GM12878 (cell line): Measurements from ENCODE around the gene RXRG. TPM values are rescaled to one million over a fixed set of nuclear protein-coding genes. Genes with fewer than 3 reads are reported as not detected.

Experiments
- ATAC-seq: fragments of 200-7000 bp; cut with Tn5 transposase; 3 replicates; pipeline ENCODE4 v1.9.1; 2020; ENCODE audit warnings: mild to moderate bottlenecking, moderate library complexity
- BruUV-seq: library from RNA; stranded (reverse); fragments of 400-500 nt; replicated peaks from 2 replicates; lab custom pipeline; 2021; lab: Mats Ljungman, UMichigan
- CTCF ChIA-PET: fragments of 300-600 bp; sonication (Branson Sonifier 250); formaldehyde crosslinking; extraction: SDS; loops from one replicate; lab custom pipeline; 2021; ENCODE audit warnings: inconsistent platforms; lab: Yijun Ruan, JAX
- POLR2A ChIA-PET: fragments of 350-600 bp; formaldehyde crosslinking; extraction: SDS; loops from one replicate; lab custom pipeline; 2021; ENCODE audit warnings: inconsistent platforms; lab: Charles Lee
- RAD21 ChIA-PET: fragments of 300-600 bp; sonication (Branson Sonifier 250); formaldehyde crosslinking; loops from one replicate; lab custom pipeline; 2023; ENCODE audit warnings: antibody characterized with exemption; ENCODE audit not compliant: unreplicated experiment; lab: Charles Lee
- SMC1A ChIA-PET: fragments of 300-600 bp; sonication (Branson Sonifier 250); formaldehyde crosslinking; loops from one replicate; lab custom pipeline; 2023; ENCODE audit not compliant: unreplicated experiment, uncharacterized antibody; lab: Charles Lee
- DNase-seq: peaks from one replicate; pipeline ENCODE4 v3.0.0-alpha.2; 2011; ENCODE audit warnings: low read depth, low spot score
- FAIRE-seq: peaks from 3 replicates; lab custom pipeline; 2011; peaks lifted over from hg19 to GRCh38; lab: Jason Lieb, UNC
- H2AFZ ChIP-seq: 2 replicates; pipeline ENCODE4 v1.6.0; 2011; ENCODE audit warnings: low read depth, low read length, control low read depth; ENCODE audit not compliant: control insufficient read depth
- H3K27ac ChIP-seq: 2 replicates; pipeline ENCODE4 v1.5.1; 2011; ENCODE audit warnings: control low read depth; ENCODE audit not compliant: control insufficient read depth, insufficient read depth
- H3K27me3 ChIP-seq, 2 experiments: replicated peaks in 1 of 2; 2 replicates each; pipeline versions ENCODE4 v1.6.0 to v1.6.1; 2011; ENCODE audit warnings: low read length in 1 of 2; ENCODE audit not compliant: control insufficient read depth in 2 of 2, insufficient read depth in 2 of 2
- H3K36me3 ChIP-seq, 2 experiments: 2 replicates each; pipeline ENCODE4 v1.5.1; 2011; ENCODE audit warnings: low read length in 1 of 2; ENCODE audit not compliant: control insufficient read depth in 2 of 2, insufficient read depth in 2 of 2
- H3K4me1 ChIP-seq: 2 replicates; pipeline ENCODE4 v1.6.1; 2011; ENCODE audit warnings: mild to moderate bottlenecking, low read length, moderate library complexity, mixed read lengths; ENCODE audit not compliant: control insufficient read depth, insufficient read depth
- H3K4me2 ChIP-seq: 2 replicates; pipeline ENCODE4 v1.6.0; 2011; ENCODE audit warnings: control low read depth; ENCODE audit not compliant: control insufficient read depth, insufficient read depth
- H3K4me3 ChIP-seq: fragments of 200-600 bp; sonication (generic); 2 replicates; pipeline ENCODE4 v1.5.1; 2016
- H3K79me2 ChIP-seq: 2 replicates; pipeline ENCODE4 v1.6.0; 2011; ENCODE audit warnings: low read length; ENCODE audit not compliant: control insufficient read depth, insufficient read depth
- H3K9ac ChIP-seq: 2 replicates; pipeline ENCODE4 v1.8.0; 2011; ENCODE audit warnings: low read length, control low read depth, mixed read lengths; ENCODE audit not compliant: control insufficient read depth, insufficient read depth
- H3K9me3 ChIP-seq: replicated peaks from 3 replicates; pipeline ENCODE4 v1.5.1; 2011; ENCODE audit warnings: mild to moderate bottlenecking, low read length; ENCODE audit not compliant: control insufficient read depth, insufficient read depth
- H4K20me1 ChIP-seq: 2 replicates; pipeline ENCODE4 v1.6.0; 2011; ENCODE audit not compliant: control insufficient read depth, insufficient read depth
- BHLHE40 ChIP-seq, 2 experiments: fragments of 450-650 bp in 1 of 2; IDR thresholded peaks; 2 replicates each; pipeline ENCODE4 v1.6.1; 2011 to 2017; ENCODE audit warnings: low read depth in 2 of 2, borderline replicate concordance in 1 of 2, improper control_type of control experiment in 1 of 2, low read length in 1 of 2, mild to moderate bottlenecking in 1 of 2
- BMI1 ChIP-seq: fragments of 450-650 bp; IDR thresholded peaks from 2 replicates; pipeline ENCODE4 v1.6.1; 2016; ENCODE audit warnings: mild to moderate bottlenecking, moderate library complexity, borderline replicate concordance
- CHD4 ChIP-seq: fragments of 200-600 bp; sonication (generic); IDR thresholded peaks from 2 replicates; pipeline ENCODE4 v1.6.1; 2016; ENCODE audit warnings: mild to moderate bottlenecking
- EED ChIP-seq: sonication (generic); IDR thresholded peaks from 2 replicates; pipeline ENCODE4 v1.6.1; 2016; ENCODE audit warnings: antibody characterized with exemption, low read depth
- KDM1A ChIP-seq: fragments of 200-600 bp; sonication (generic); IDR thresholded peaks from 2 replicates; pipeline ENCODE4 v1.6.1; 2016; ENCODE audit warnings: borderline replicate concordance
- MTA3 ChIP-seq: IDR thresholded peaks from 2 replicates; pipeline ENCODE4 v1.6.1; 2012; ENCODE audit warnings: low read length, inconsistent platforms, borderline replicate concordance
- NR2F1 ChIP-seq: fragments of 450-650 bp; conservative IDR thresholded peaks from 2 replicates; pipeline ENCODE4 v1.6.1; 2017; ENCODE audit warnings: mild to moderate bottlenecking
- PAX5 ChIP-seq: IDR thresholded peaks from 2 replicates; pipeline ENCODE4 v1.6.1; 2011; ENCODE audit warnings: low read depth, low read length, borderline replicate concordance
- SRF ChIP-seq, 2 experiments: IDR thresholded peaks; 2 replicates each; pipeline ENCODE4 v1.6.1; 2011; ENCODE audit warnings: low read depth in 2 of 2, low read length in 2 of 2, mild to moderate bottlenecking in 1 of 2, moderate library complexity in 1 of 2
- SUPT20H ChIP-seq: IDR thresholded peaks from 2 replicates; pipeline ENCODE4 v1.6.1; 2011; ENCODE audit warnings: low read depth, mild to moderate bottlenecking, low read length, moderate library complexity, borderline replicate concordance; ENCODE audit not compliant: control insufficient read depth
- TCF12 ChIP-seq: IDR thresholded peaks from 2 replicates; pipeline ENCODE4 v1.6.1; 2011; ENCODE audit warnings: low read depth, mild to moderate bottlenecking, low read length
- WGBS: methylation state at CpG from one replicate; pipeline ENCODE4 v1.1.6; 2016; ENCODE audit warnings: low lambda C conversion rate; ENCODE audit not compliant: insufficient replicate concordance, insufficient coverage; ENCODE audit errors: missing lambda C conversion rate; 5-methylcytosine and 5-hydroxymethylcytosine counted together
- in situ Hi-C: fragments of 300-500 bp; cut with MboI; formaldehyde crosslinking; loops from 9 replicates; pipeline ENCODE4 v1.14.3; 2018; ENCODE audit warnings: mixed read lengths
- intact Hi-C: fragments of 100-400 bp; cut with micrococcal nuclease; formaldehyde crosslinking; loops from one replicate; pipeline ENCODE4 v1.14.2; 2022; ENCODE audit not compliant: unreplicated experiment
- polyA plus RNA-seq, 11 experiments: library from polyadenylated mRNA; depleted of rRNA in 4 of 11; unstranded in 6 of 11; stranded (reverse) in 5 of 11; fragments of >200 nt; fragmentation: Nextera tagmentation in 4 of 11; fragmentation: Illumina TruSeq in 1 of 11; extraction: Ambion mirVana in 4 of 11; extraction: Trizol in 1 of 11; gene quantifications; 1 replicate in 1 of 11; 2 replicates in 10 of 11; pipeline versions ENCODE4 v1.2.1 to v1.2.3, GENCODE V29; 2011 to 2016; ENCODE audit warnings: inconsistent platforms in 2 of 11, missing spikeins in 2 of 11, low read depth in 1 of 11
- total RNA-seq, 4 experiments: library from RNA; depleted of rRNA in 3 of 4; stranded (reverse); fragments of >200 nt in 3 of 4; fragmentation: Illumina TruSeq in 1 of 4; extraction: Trizol in 1 of 4; gene quantifications; 2 replicates each; pipeline versions ENCODE4 v1.2.1 to v1.2.3, GENCODE V29; 2013 to 2021
- TF ChIP-seq, protein P1 (sequence below): IDR thresholded peaks from 2 replicates; pipeline ENCODE4 v1.6.1; 2011; ENCODE audit warnings: borderline replicate concordance, low read depth, mild to moderate bottlenecking, moderate library complexity, low read length; ENCODE audit not compliant: insufficient read depth, poor library complexity, severe bottlenecking
- TF ChIP-seq, protein P2 (sequence below): fragments of 450-650 bp; IDR thresholded peaks from 2 replicates; pipeline ENCODE4 v1.6.1; 2017; ENCODE audit warnings: borderline replicate concordance

RXRG gene
- total and polyA plus RNA-seq, 10 of the 15 experiments (the other 5 are each of a cell fraction or from before 2014, with no cell fraction given), result 0.10 TPM; not detected in 9

DNA sequence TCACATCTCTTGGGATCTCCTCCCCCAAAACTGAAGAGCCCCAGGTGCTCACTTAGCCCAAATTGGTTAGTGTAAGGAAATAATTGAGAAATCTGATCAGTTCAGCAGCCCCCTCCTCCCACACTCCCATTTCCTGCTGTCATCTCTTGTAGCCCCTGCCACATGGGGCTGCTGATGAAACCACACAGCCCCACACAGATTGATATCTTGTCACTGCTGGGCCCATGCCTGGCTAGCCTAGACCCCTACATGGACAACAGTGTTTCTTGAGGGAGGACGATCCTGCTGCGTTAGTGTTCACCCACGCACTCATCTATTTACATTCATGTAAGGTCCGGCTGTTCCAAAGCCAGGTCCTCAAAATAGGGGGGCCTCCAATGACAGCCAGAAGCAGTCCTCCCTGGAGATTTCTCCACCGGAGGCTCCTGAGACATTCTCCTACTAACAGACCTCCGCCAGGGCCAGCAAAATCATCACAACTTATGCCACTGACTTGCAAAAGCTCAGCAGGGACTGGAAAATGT lies 23.9 kb upstream of the RXRG start:
- SMC1A ChIA-PET, result no interaction called here
- ATAC-seq, result no peak

DNA sequence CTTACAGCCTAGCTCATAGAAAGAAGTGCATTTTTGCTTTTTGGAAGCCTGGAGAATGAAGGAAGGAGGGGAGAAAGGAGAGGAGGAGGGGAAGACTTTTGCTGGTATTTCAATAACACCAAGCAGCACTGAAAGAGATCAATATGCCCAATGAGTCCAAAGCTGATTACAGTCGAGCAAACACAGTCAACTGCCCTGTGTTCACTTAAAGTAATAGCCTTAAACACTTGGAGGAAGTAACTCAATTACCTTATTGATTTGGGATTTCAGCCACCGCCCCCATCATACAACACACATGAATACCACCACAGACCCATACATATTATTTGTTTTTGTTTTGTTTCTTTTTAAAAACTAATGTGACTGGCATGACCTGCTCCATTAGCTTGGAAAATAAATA lies 23.3 kb upstream of the RXRG start:
- RAD21 ChIA-PET, result no interaction called here
- TF ChIP-seq BMI1, result no peak
- no peak for TF ChIP-seq TCF12
- no peak for TF ChIP-seq BHLHE40 (IDR thresholded peaks at IDR 0.05; ENCODE audit: borderline replicate concordance in 1 of 2, low read depth in 2 of 2, low read length in 1 of 2)
- TF ChIP-seq, protein P1, sequence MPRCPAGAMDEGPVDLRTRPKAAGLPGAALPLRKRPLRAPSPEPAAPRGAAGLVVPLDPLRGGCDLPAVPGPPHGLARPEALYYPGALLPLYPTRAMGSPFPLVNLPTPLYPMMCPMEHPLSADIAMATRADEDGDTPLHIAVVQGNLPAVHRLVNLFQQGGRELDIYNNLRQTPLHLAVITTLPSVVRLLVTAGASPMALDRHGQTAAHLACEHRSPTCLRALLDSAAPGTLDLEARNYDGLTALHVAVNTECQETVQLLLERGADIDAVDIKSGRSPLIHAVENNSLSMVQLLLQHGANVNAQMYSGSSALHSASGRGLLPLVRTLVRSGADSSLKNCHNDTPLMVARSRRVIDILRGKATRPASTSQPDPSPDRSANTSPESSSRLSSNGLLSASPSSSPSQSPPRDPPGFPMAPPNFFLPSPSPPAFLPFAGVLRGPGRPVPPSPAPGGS, result no peak
- TF ChIP-seq MTA3, result no peak
- TF ChIP-seq, protein P2, sequence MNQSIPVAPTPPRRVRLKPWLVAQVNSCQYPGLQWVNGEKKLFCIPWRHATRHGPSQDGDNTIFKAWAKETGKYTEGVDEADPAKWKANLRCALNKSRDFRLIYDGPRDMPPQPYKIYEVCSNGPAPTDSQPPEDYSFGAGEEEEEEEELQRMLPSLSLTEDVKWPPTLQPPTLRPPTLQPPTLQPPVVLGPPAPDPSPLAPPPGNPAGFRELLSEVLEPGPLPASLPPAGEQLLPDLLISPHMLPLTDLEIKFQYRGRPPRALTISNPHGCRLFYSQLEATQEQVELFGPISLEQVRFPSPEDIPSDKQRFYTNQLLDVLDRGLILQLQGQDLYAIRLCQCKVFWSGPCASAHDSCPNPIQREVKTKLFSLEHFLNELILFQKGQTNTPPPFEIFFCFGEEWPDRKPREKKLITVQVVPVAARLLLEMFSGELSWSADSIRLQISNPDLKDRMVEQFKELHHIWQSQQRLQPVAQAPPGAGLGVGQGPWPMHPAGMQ, result no peak
- no peak for TF ChIP-seq KDM1A
- no peak for TF ChIP-seq SRF (IDR thresholded peaks at IDR 0.05; ENCODE audit: low read depth in 2 of 2, low read length in 2 of 2)
- TF ChIP-seq SUPT20H, result no peak
- TF ChIP-seq CHD4, result no peak
- no peak for TF ChIP-seq NR2F1
- no peak for TF ChIP-seq EED
- no peak overlapping the region for H2AFZ ChIP-seq
- no peak overlapping the region for H3K4me3 ChIP-seq
- H3K27me3 ChIP-seq, result peaks cover 2 to 3% of the 10 kb centered on the region in 2 experiments; a peak in 3 of 4 replicates
- no peak for ATAC-seq
- H3K36me3 ChIP-seq, result no peaks in the 10 kb centered on the region
- no peaks in the 10 kb centered on the region for H3K4me1 ChIP-seq
- H3K9me3 ChIP-seq, result no peaks in the 10 kb centered on the region
- POLR2A ChIA-PET, result no interaction called here
- DNase-seq, result no peak
- intact Hi-C loops (no loop called here), in situ Hi-C loops (no loop called here)
- H3K27ac ChIP-seq, result no peak overlapping the region
- 21% methylated on average over 2 of the region's 2 CpGs for WGBS
- no peak overlapping the region for H3K9ac ChIP-seq
- H4K20me1 ChIP-seq, result no peaks in the 10 kb centered on the region
- no peaks in the 10 kb centered on the region for H3K79me2 ChIP-seq
- CTCF ChIA-PET, result no interaction called here
- SMC1A ChIA-PET, result no interaction called here
- FAIRE-seq, result no peak
- no peak overlapping the region for H3K4me2 ChIP-seq
- BruUV-seq, result no TSS peak

More for the DNA sequence above, 23.9 kb upstream of the RXRG start:
- Histone ChIP-seq H3K79me2 (no peaks in the 10 kb centered on the region), H3K36me3 (no peaks in the 10 kb centered on the region), H3K4me2 (no peak overlapping the region), H3K9ac (no peak overlapping the region), H3K9me3 (no peaks in the 10 kb centered on the region), H3K4me1 (no peaks in the 10 kb centered on the region), H2AFZ (no peak overlapping the region), H3K27ac (no peak overlapping the region), H4K20me1 (no peaks in the 10 kb centered on the region), H3K27me3 (peaks cover 2% of the 10 kb centered on the region in 2 experiments; a peak in 3 of 4 replicates), H3K4me3 (no peak overlapping the region)
- BruUV-seq, result no TSS peak
- in situ Hi-C loops (no loop called here), intact Hi-C loops (no loop called here)
- ChIA-PET RAD21 (no interaction called here), CTCF (no interaction called here), POLR2A (no interaction called here)
- FAIRE-seq, result no peak
- no peak for DNase-seq
- WGBS, result 35% methylated on average over 6 of the region's 6 CpGs
- TF ChIP-seq PAX5, result no peak
